Raji (cell line): ENCODE results near the gene BBS12.

ENCODE experiments used
- POLR2A ChIP-seq: IDR thresholded peaks from 2 replicates; pipeline ENCODE4 v1.6.1; 2011; ENCODE audit warnings: low read depth, low read length, control low read depth; ENCODE audit not compliant: insufficient read depth

Gene BBS12

GRCh38 chr4:122747883-122748282, 15.4 kb downstream of the BBS12 start:
- TF ChIP-seq POLR2A, result no peak

GRCh38 chr4:122749704-122750454, 17.4 kb downstream of the BBS12 start:
- no peak for TF ChIP-seq POLR2A

- TF ChIP-seq POLR2A, result no peak
Observed at GRCh38 chr4:122755675-122756074, 23.2 kb downstream of the BBS12 start.

DNA sequence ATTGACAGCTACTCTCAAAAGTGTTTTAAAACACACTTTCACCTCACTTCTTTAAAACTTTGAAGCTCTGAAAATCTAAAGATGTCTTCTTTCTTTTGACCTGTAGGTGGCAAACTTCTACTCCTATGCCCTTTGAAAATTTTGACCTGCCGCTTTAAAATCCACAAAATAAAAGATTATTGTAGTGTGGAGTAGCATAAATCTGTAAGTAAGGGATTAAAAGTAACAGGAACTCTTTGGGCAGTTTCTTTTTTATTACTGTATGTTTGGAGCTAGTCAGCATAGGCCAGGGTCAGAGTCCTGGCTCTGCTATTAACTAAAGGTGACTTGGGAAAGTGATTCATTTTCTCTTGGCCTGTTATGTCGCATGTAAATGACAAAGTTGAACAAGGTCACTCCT, 25.5 kb downstream of the BBS12 start:
- no peak for TF ChIP-seq POLR2A

DNA sequence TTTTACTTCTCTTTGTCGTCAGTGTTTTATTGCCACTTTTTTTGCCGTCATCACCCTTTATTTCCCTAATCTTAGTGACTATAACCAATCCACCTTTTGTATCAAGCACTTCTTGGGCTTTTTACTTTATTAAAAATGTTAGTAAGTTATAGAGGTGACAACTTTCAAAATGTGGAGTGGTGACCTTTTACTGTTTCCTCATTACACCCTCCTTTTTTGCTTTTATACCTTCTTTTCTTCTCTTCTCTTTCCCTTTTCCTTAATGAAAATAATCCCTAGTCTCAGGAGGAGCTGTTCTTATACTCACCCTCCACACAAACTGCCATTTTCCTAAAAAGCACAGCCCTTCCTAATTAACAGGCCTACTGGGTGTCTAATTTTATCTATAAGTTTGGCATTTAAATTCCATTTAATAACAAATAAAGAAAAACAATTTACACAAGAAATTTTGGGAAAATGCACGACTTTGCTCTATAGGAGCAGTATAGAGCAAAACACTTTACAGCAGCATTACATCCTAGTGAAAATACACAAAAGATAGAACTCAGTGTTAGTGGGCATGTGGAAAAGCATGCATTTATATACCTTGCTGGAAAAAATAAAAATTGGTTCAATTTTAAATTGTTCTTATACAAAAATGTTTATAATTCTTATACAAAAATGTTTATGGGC, 27.3 kb downstream of the BBS12 start:
- no peak for TF ChIP-seq POLR2A

DNA sequence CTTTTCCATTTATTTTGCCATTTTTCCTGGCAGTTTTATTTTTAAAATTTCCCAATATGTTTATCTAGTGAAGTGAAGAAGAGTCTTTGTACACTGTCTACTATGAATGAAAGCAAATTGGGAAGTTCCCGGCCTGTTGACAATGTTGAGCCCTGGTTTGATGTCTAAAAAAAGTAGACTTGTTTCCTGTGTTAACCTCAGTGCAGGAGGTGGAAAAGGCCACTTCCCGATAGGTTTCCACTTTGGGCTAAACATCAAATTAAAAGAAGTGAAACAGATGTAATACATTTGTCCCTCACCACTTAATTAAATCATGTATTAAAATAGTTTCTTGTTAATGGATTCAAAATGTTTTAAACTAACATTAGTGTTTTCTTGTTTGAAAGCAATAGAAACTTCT, 30.0 kb downstream of the BBS12 start:
- TF ChIP-seq POLR2A, result no peak

DNA sequence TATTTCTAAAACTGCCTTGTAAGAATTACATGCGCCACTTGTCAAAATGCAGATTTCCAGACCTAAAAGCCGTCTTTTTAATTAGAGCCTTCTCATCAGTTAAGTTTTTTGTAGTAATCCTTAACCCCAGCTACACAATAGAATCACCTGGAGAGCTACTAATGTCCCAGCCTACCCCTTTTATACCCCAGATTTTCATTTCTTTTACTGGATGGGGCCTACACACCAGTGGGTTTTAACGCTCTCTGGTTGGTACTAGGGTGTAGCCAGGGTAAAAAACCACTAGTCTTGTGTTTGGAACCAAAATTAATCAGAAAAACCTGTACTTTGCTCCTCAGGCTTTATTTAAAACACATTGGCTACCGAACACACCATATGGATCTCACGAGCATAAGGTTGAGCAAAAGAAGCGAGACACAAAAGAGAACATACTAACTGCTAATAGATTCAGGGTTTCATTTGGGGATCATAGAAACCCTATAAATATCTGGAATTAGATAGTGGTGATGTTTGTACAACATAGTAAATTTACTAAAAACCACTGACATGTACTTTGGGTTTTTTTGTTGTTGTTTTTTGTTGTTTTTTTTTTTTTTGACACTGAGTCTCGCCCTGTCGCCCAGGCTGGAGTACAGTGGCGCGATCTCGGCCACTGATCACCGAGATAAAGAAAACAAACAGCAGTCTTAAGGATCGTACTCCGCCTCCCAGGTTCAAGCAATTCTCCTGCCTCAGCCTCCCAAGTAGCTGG, 30.6 kb downstream of the BBS12 start:
- TF ChIP-seq POLR2A, result no peak

DNA sequence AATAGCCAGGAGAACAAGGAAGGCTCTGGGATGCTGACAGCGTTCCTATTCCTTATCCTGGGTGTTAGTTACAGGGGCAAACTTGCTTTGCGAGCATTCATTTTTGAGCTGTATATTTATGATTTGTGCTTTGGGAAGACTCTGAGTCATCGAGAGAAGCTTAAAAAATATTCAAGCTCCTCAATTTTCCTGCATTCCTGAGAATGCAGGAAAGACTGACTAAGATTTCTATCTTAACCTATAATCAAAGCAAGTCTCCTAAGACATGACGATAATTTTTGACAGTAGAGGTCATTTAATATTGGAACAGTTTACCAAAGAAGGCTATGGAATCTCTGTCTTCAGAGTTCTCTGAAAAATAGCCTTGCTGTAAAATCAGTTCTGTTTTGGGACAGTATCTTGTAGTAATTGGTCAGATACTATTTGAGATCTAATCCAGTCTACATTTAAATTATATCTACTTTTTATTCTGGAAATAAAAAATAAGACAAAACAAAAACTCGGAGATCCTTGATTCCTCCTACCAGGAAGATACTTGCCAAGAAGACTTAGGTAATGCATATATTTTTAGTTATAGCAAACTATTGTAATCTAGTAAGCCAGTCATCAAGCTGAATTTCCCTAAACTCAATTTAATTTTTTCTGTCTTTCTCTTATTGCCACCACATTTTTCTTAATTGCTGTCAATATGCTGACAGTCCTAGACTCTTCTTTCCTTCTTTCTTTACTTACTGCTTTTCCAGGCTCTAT, 31.7 kb downstream of the BBS12 start:
- no peak for TF ChIP-seq POLR2A

- TF ChIP-seq POLR2A, result no peak
Observed at GRCh38 chr4:122764821-122765215, 32.3 kb downstream of the BBS12 start.

- no peak for TF ChIP-seq POLR2A
Observed at GRCh38 chr4:122765692-122766352, 33.3 kb downstream of the BBS12 start.

GRCh38 chr4:122766353-122766705, 33.8 kb downstream of the BBS12 start:
- TF ChIP-seq POLR2A, result no peak

DNA sequence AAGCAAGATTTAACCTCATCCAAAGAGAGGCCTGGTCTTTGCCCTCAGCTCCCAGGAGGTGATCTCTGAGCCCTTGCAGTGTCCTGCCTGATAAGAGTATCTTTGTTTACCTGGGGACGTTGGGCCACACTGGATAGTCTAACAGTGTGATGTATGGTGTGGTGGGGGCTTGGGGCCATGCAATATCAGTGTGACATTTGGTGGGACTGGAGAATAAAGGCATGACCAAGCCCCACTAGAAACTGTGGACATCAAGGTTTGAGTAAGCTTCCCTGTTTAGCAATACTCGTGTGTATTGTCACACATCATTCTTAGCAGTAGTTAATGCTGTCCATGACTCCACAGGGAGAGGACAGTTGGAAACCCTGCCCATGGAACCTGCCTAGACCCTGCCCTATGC, 34.4 kb downstream of the BBS12 start:
- no peak for TF ChIP-seq POLR2A

DNA sequence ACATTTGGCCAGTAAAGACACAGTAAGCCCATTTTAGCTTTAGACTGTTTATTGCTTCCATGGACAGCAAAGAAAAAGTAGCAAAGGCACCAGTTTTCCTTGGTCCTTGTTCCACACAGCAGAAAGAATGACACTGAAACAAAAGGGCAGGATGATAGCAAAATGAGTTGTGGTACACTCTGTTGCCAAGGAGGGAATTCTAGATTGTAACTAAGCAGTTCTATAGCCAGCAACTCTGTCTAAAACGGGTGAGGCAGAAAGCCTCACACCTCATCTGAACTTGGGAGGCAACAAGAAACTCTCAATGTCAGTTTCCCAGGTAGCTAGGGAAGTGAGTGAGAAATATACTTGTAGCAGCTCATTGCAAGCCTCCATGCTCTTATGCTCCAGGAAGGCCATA, 39.2 kb downstream of the BBS12 start:
- TF ChIP-seq POLR2A, result no peak

- no peak for TF ChIP-seq POLR2A
Observed at GRCh38 chr4:122772311-122772710, 39.8 kb downstream of the BBS12 start.

DNA sequence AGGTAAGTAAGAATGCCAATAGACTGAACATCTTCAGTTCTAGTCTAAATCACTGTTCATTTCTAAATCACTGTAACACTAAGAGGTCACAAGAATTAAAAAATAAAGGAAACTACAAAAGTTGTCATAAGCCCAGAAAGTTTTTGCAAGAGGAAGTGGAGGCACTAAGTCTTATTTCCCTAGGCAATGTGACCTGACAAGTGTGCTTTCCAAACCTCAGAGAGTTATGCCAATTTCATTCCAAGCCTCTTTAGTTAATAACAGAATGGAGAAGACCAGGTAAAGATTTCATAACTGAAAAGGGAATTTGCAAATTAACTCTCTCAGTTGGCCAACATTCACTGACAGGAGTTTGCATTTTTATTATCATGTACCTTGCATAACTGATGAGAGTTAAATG, 40.5 kb downstream of the BBS12 start:
- no peak for TF ChIP-seq POLR2A
